Neural cell (in vitro differentiated cells): ENCODE measurements around the gene AGBL4.

Source experiments
- CTCF ChIP-seq: fragments of 450-650 bp; IDR thresholded peaks from 2 replicates; pipeline ENCODE4 v1.5.1; 2014; ENCODE audit warnings: antibody characterized with exemption, mild to moderate bottlenecking, moderate library complexity; ENCODE audit not compliant: poor library complexity, severe bottlenecking
- REST ChIP-seq: IDR thresholded peaks from 2 replicates; pipeline ENCODE4 v1.6.1; 2012; ENCODE audit warnings: borderline replicate concordance

- TF ChIP-seq REST (no peak), CTCF (no peak)
Measured at GRCh38 chr1:48917070-48917454, 1106.7 kb downstream of the AGBL4 start.
